Panc1 (cell line): ENCODE measurements around the gene NNMT.

Experiments
- POLR2AphosphoS5 ChIP-seq: IDR thresholded peaks from 2 replicates; pipeline ENCODE4 v1.6.1; 2012; ENCODE audit warnings: mild to moderate bottlenecking, low read depth, low read length, moderate library complexity
- SIN3A ChIP-seq: IDR thresholded peaks from 2 replicates; pipeline ENCODE4 v1.6.1; 2012; ENCODE audit warnings: low read depth, mild to moderate bottlenecking, low read length, moderate library complexity, borderline replicate concordance; ENCODE audit not compliant: insufficient read depth
- TCF7L2 ChIP-seq: IDR thresholded peaks from 2 replicates; pipeline ENCODE4 v1.6.1; 2011; ENCODE audit warnings: mild to moderate bottlenecking, low read depth, low read length, inconsistent platforms
- TF ChIP-seq, protein P1 (sequence below): fragments of 450-650 bp; IDR thresholded peaks from 2 replicates; pipeline ENCODE4 v1.5.1; 2017; ENCODE audit warnings: mild to moderate bottlenecking
- TF ChIP-seq, protein P2 (sequence below), 2 experiments: IDR thresholded peaks; 2 replicates each; pipeline ENCODE4 v1.6.1; 2011 to 2012; ENCODE audit warnings: low read depth in 2 of 2, control low read depth in 1 of 2, low read length in 1 of 2, mild to moderate bottlenecking in 1 of 2, moderate library complexity in 1 of 2; ENCODE audit not compliant: insufficient read depth in 1 of 2

DNA sequence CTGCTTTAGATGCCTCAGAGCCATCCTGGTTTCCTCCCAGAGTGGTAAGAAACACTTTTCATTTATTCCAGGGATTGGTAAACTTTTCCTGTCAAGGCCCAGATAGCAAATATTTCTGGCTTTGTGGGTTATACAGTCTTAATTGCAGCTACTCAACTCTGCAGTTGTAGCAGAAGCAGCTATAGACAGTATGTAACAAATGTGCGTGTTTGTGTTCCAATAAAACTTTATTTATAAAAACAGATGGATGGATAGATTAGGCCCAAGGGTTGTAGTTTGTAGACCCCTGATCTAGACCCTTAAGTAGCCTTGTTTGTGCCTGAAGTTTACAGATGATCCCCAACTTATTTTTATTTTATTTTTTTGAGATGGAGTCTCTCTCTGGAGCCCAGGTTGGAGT, 17.9 kb downstream of the NNMT start:
- TF ChIP-seq, protein P1, sequence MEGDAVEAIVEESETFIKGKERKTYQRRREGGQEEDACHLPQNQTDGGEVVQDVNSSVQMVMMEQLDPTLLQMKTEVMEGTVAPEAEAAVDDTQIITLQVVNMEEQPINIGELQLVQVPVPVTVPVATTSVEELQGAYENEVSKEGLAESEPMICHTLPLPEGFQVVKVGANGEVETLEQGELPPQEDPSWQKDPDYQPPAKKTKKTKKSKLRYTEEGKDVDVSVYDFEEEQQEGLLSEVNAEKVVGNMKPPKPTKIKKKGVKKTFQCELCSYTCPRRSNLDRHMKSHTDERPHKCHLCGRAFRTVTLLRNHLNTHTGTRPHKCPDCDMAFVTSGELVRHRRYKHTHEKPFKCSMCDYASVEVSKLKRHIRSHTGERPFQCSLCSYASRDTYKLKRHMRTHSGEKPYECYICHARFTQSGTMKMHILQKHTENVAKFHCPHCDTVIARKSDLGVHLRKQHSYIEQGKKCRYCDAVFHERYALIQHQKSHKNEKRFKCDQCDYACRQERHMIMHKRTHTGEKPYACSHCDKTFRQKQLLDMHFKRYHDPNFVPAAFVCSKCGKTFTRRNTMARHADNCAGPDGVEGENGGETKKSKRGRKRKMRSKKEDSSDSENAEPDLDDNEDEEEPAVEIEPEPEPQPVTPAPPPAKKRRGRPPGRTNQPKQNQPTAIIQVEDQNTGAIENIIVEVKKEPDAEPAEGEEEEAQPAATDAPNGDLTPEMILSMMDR, result no peak
- TF ChIP-seq POLR2AphosphoS5 (no peak), SIN3A (no peak), TCF7L2 (no peak)
- TF ChIP-seq, protein P2, sequence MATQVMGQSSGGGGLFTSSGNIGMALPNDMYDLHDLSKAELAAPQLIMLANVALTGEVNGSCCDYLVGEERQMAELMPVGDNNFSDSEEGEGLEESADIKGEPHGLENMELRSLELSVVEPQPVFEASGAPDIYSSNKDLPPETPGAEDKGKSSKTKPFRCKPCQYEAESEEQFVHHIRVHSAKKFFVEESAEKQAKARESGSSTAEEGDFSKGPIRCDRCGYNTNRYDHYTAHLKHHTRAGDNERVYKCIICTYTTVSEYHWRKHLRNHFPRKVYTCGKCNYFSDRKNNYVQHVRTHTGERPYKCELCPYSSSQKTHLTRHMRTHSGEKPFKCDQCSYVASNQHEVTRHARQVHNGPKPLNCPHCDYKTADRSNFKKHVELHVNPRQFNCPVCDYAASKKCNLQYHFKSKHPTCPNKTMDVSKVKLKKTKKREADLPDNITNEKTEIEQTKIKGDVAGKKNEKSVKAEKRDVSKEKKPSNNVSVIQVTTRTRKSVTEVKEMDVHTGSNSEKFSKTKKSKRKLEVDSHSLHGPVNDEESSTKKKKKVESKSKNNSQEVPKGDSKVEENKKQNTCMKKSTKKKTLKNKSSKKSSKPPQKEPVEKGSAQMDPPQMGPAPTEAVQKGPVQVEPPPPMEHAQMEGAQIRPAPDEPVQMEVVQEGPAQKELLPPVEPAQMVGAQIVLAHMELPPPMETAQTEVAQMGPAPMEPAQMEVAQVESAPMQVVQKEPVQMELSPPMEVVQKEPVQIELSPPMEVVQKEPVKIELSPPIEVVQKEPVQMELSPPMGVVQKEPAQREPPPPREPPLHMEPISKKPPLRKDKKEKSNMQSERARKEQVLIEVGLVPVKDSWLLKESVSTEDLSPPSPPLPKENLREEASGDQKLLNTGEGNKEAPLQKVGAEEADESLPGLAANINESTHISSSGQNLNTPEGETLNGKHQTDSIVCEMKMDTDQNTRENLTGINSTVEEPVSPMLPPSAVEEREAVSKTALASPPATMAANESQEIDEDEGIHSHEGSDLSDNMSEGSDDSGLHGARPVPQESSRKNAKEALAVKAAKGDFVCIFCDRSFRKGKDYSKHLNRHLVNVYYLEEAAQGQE (IDR thresholded peaks at IDR 0.05; ENCODE audit: insufficient read depth in 1 of 2, low read depth in 2 of 2, low read length in 1 of 2), result no peak
